HEK293 (cell line): ENCODE data around the gene TMEM39B.

Experiments
- CTCF ChIA-PET: fragments of 350-600 bp; formaldehyde crosslinking; extraction: SDS; loops from one replicate; lab custom pipeline; 2021; ENCODE audit warnings: antibody characterized with exemption; lab: Yijun Ruan, JAX
- POLR2A ChIA-PET: fragments of 300-600 bp; formaldehyde crosslinking; extraction: SDS; loops from one replicate; lab custom pipeline; 2020; ENCODE audit warnings: antibody characterized with exemption, inconsistent platforms; lab: Yijun Ruan, JAX
- H3K27ac ChIP-seq: fragments of 200-500 bp; sonication (Bioruptor generic); 2 replicates; pipeline ENCODE4 v1.5.1; 2014; ENCODE audit warnings: low read depth, low read length, control low read depth, inconsistent platforms; ENCODE audit errors: extremely low read depth
- H3K36me3 ChIP-seq, 2 experiments: fragments of 200-500 bp in 1 of 2; sonication (Bioruptor generic) in 1 of 2; 1 replicate in 1 of 2; 2 replicates in 1 of 2; pipeline ENCODE4 v1.5.1; 2014 to 2017; ENCODE audit warnings: inconsistent platforms in 2 of 2, low read length in 2 of 2; ENCODE audit not compliant: control insufficient read depth in 2 of 2, insufficient read depth in 1 of 2
- H3K4me1 ChIP-seq: fragments of 200-500 bp; sonication (Bioruptor generic); 2 replicates; pipeline ENCODE4 v1.5.1; 2014; ENCODE audit warnings: mild to moderate bottlenecking, low read length, inconsistent platforms; ENCODE audit not compliant: control insufficient read depth, insufficient read depth
- H3K4me3 ChIP-seq: 2 replicates; pipeline ENCODE4 v1.5.1; 2011; ENCODE audit warnings: low read depth, mild to moderate bottlenecking, control low read depth, low read length, moderate library complexity
- H3K9me3 ChIP-seq: fragments of 200-500 bp; sonication (Bioruptor generic); 2 replicates; pipeline ENCODE4 v1.5.1; 2014; ENCODE audit warnings: low read depth, low read length, inconsistent platforms; ENCODE audit not compliant: control insufficient read depth, insufficient read depth
- FEZF1 ChIP-seq: fragments of 450-650 bp; formaldehyde crosslinking; IDR thresholded peaks from 2 replicates; pipeline ENCODE4 v1.5.1; 2016; ENCODE audit warnings: missing biosample characterization, missing genetic modification characterization
- GLIS1 ChIP-seq: fragments of 450-650 bp; formaldehyde crosslinking; IDR thresholded peaks from 2 replicates; pipeline ENCODE4 v1.5.1; 2016; ENCODE audit warnings: missing biosample characterization, missing genetic modification characterization
- KLF16 ChIP-seq: fragments of 450-650 bp; formaldehyde crosslinking; IDR thresholded peaks from 2 replicates; pipeline ENCODE4 v1.5.1; 2017; ENCODE audit warnings: missing biosample characterization, missing genetic modification characterization
- MZF1 ChIP-seq: fragments of 450-650 bp; formaldehyde crosslinking; IDR thresholded peaks from 2 replicates; pipeline ENCODE4 v1.5.1; 2017; ENCODE audit warnings: missing biosample characterization, missing genetic modification characterization, borderline replicate concordance
- SETDB1 ChIP-seq: IDR thresholded peaks from one replicate; pipeline ENCODE4 v1.6.1; 2017; ENCODE audit warnings: mild to moderate bottlenecking, low read length, moderate library complexity, mixed read lengths; ENCODE audit not compliant: insufficient read length
- WT1 ChIP-seq: fragments of 450-650 bp; formaldehyde crosslinking; IDR thresholded peaks from 2 replicates; pipeline ENCODE4 v1.5.1; 2016; ENCODE audit warnings: missing biosample characterization, missing genetic modification characterization
- ZBTB17 ChIP-seq: fragments of 450-650 bp; formaldehyde crosslinking; IDR thresholded peaks from 2 replicates; pipeline ENCODE4 v1.5.1; 2016; ENCODE audit warnings: missing biosample characterization, missing genetic modification characterization
- ZBTB20 ChIP-seq: fragments of 450-650 bp; formaldehyde crosslinking; IDR thresholded peaks from 2 replicates; pipeline ENCODE4 v1.5.1; 2016; ENCODE audit warnings: missing biosample characterization, missing genetic modification characterization
- ZEB2 ChIP-seq: fragments of 450-650 bp; formaldehyde crosslinking; IDR thresholded peaks from 2 replicates; pipeline ENCODE4 v1.5.1; 2016; ENCODE audit warnings: missing biosample characterization, missing genetic modification characterization
- ZFHX2 ChIP-seq: fragments of 450-650 bp; formaldehyde crosslinking; conservative IDR thresholded peaks from 2 replicates; pipeline ENCODE4 v1.5.1; 2016; ENCODE audit warnings: missing biosample characterization, missing genetic modification characterization
- ZFP37 ChIP-seq: fragments of 450-650 bp; formaldehyde crosslinking; IDR thresholded peaks from 2 replicates; pipeline ENCODE4 v1.5.1; 2016; ENCODE audit warnings: missing biosample characterization, missing genetic modification characterization
- ZNF121 ChIP-seq: fragments of 450-650 bp; formaldehyde crosslinking; IDR thresholded peaks from 2 replicates; pipeline ENCODE4 v1.5.1; 2016; ENCODE audit warnings: missing biosample characterization, missing genetic modification characterization
- ZNF132 ChIP-seq: fragments of 450-650 bp; formaldehyde crosslinking; IDR thresholded peaks from 2 replicates; pipeline ENCODE4 v1.5.1; 2017; ENCODE audit warnings: missing biosample characterization, missing genetic modification characterization, borderline replicate concordance
- ZNF175 ChIP-seq: fragments of 450-650 bp; formaldehyde crosslinking; IDR thresholded peaks from 2 replicates; pipeline ENCODE4 v1.5.1; 2016; ENCODE audit warnings: missing biosample characterization, missing genetic modification characterization
- ZNF202 ChIP-seq: fragments of 450-650 bp; formaldehyde crosslinking; IDR thresholded peaks from 2 replicates; pipeline ENCODE4 v1.5.1; 2016; ENCODE audit warnings: missing biosample characterization, missing genetic modification characterization, borderline replicate concordance
- ZNF223 ChIP-seq: fragments of 450-650 bp; formaldehyde crosslinking; IDR thresholded peaks from 2 replicates; pipeline ENCODE4 v1.5.1; 2016; ENCODE audit warnings: missing biosample characterization, missing genetic modification characterization
- ZNF266 ChIP-seq: fragments of 450-650 bp; formaldehyde crosslinking; IDR thresholded peaks from 2 replicates; pipeline ENCODE4 v1.5.1; 2016; ENCODE audit warnings: missing biosample characterization, missing genetic modification characterization, low read depth
- ZNF311 ChIP-seq: fragments of 450-650 bp; formaldehyde crosslinking; IDR thresholded peaks from 2 replicates; pipeline ENCODE4 v1.5.1; 2017; ENCODE audit warnings: missing biosample characterization, missing genetic modification characterization, borderline replicate concordance
- ZNF335 ChIP-seq: fragments of 450-650 bp; formaldehyde crosslinking; conservative IDR thresholded peaks from 2 replicates; pipeline ENCODE4 v1.5.1; 2016; ENCODE audit warnings: missing biosample characterization, missing genetic modification characterization
- ZNF404 ChIP-seq: fragments of 450-650 bp; formaldehyde crosslinking; IDR thresholded peaks from 2 replicates; pipeline ENCODE4 v1.5.1; 2017; ENCODE audit warnings: missing biosample characterization, missing genetic modification characterization
- ZNF521 ChIP-seq: fragments of 450-650 bp; formaldehyde crosslinking; IDR thresholded peaks from 2 replicates; pipeline ENCODE4 v1.5.1; 2017; ENCODE audit warnings: missing biosample characterization, mild to moderate bottlenecking, missing genetic modification characterization
- ZNF529 ChIP-seq: fragments of 450-650 bp; formaldehyde crosslinking; IDR thresholded peaks from 2 replicates; pipeline ENCODE4 v1.5.1; 2017; ENCODE audit warnings: missing genetic modification characterization, missing biosample characterization; ENCODE audit not compliant: insufficient replicate concordance
- ZNF555 ChIP-seq: fragments of 450-650 bp; formaldehyde crosslinking; conservative IDR thresholded peaks from 2 replicates; pipeline ENCODE4 v1.5.1; 2017; ENCODE audit warnings: missing biosample characterization, mild to moderate bottlenecking, missing genetic modification characterization, inconsistent platforms
- ZNF585B ChIP-seq: fragments of 450-650 bp; formaldehyde crosslinking; IDR thresholded peaks from 2 replicates; pipeline ENCODE4 v1.5.1; 2016; ENCODE audit warnings: missing biosample characterization, missing genetic modification characterization
- ZNF623 ChIP-seq: fragments of 450-650 bp; formaldehyde crosslinking; IDR thresholded peaks from 2 replicates; pipeline ENCODE4 v1.5.1; 2016; ENCODE audit warnings: missing biosample characterization, missing genetic modification characterization
- ZNF629 ChIP-seq: fragments of 450-650 bp; formaldehyde crosslinking; IDR thresholded peaks from 2 replicates; pipeline ENCODE4 v1.5.1; 2017; ENCODE audit warnings: missing biosample characterization, missing genetic modification characterization
- ZNF654 ChIP-seq: fragments of 450-650 bp; formaldehyde crosslinking; IDR thresholded peaks from 2 replicates; pipeline ENCODE4 v1.5.1; 2016; ENCODE audit warnings: low read depth, missing biosample characterization, missing genetic modification characterization
- ZNF677 ChIP-seq: fragments of 450-650 bp; IDR thresholded peaks from 2 replicates; pipeline ENCODE4 v1.5.0; 2018; ENCODE audit warnings: missing biosample characterization, mild to moderate bottlenecking, missing genetic modification characterization, moderate library complexity
- ZNF830 ChIP-seq: fragments of 450-650 bp; IDR thresholded peaks from 2 replicates; pipeline ENCODE4 v1.5.0; 2018; ENCODE audit warnings: missing biosample characterization, missing genetic modification characterization, low read depth, mild to moderate bottlenecking, moderate library complexity
- TF ChIP-seq, protein P1 (sequence below): fragments of 450-650 bp; formaldehyde crosslinking; IDR thresholded peaks from 2 replicates; pipeline ENCODE4; 2016; ENCODE audit warnings: missing biosample characterization, missing genetic modification characterization

The TMEM39B gene

DNA sequence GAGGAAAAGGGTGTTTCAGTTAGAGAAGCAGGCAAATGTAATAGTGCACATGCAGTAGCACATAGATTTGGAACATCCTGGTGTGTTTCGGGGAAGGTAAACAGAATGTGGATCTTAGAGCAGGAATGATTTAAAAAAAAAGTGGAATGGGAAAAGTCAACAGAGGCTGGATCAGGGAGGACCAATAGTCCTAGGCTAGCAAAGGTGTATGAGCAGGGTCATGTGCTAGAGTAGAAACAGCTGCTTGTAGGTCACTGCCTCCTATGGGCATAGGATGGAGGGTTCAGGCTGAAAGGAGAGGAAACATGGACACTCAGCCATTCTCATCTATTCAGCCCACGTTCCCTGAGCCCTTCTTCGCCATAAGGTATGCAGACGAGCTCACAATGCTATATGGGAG, 31.4 kb downstream of the TMEM39B start:
- Histone ChIP-seq H3K9me3 (no peaks in the 10 kb centered on the region), H3K36me3 (peaks cover 0 to 23% of the 10 kb centered on the region in 2 experiments; a peak in 2 of 3 replicates), H3K4me3 (no peak overlapping the region), H3K27ac (no peak overlapping the region), H3K4me1 (no peaks in the 10 kb centered on the region)
- TF ChIP-seq FEZF1 (no peak), ZNF202 (tag by site-specific recombination) (no peak), GLIS1 (no peak), ZNF677 (tag by site-specific recombination) (no peak), ZNF311 (tag by site-specific recombination) (no peak)
- POLR2A ChIA-PET: interaction anchor here (0.9 kb wide), 1 partner anchor 31 kb away, joined by 4 read pairs; the partner anchor contains the start of gene TMEM39B
- CTCF ChIA-PET: interaction anchor here (1.6 kb wide), 1 partner anchor 31 kb away, joined by 4 read pairs; the partner anchor contains the start of gene TMEM39B

DNA sequence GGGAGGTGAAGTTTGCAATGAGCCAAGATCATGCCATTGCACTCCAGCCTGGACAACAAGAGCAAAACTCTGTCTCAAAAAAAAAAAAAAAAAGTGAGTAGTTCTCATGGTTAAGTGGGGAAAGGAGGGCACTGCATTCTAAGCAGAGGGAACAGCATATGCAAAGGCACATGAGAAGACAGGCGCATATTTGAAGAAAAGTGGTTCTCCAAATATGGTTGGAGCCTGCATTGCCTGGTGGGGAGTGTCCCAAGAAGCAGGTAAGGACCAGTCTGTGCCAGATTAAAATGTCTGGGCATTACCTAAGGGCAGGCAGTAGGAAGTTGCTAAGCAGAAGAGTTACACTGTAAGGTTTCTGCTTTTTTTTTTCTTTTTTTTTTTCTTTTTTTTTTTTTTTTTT, 32.6 kb downstream of the TMEM39B start:
- no peaks in the 10 kb centered on the region for H3K9me3 ChIP-seq
- H3K4me3 ChIP-seq: no peak overlapping the region
- peaks cover 0 to 16% of the 10 kb centered on the region in 2 experiments; a peak in 2 of 3 replicates for H3K36me3 ChIP-seq
- no peaks in the 10 kb centered on the region; the same call in 1 of the 2 replicates for H3K4me1 ChIP-seq
- POLR2A ChIA-PET: interaction anchor here (0.8 kb wide), 1 partner anchor 394 kb away, joined by 3 read pairs; no protein-coding TSS in a partner anchor
- CTCF ChIA-PET: interaction anchor here (1.6 kb wide), 1 partner anchor 32 kb away, joined by 4 read pairs; the partner anchor contains the start of gene TMEM39B
- H3K27ac ChIP-seq: no peak overlapping the region
- TF ChIP-seq ZFHX2 (tag by site-specific recombination) (no peak), ZNF175 (no peak), ZNF830 (tag by site-specific recombination) (no peak), ZNF529 (tag by site-specific recombination) (no peak), ZNF121 (tag by site-specific recombination) (no peak), WT1 (no peak), ZNF266 (no peak), ZNF132 (tag by site-specific recombination) (no peak), ZNF521 (no peak), ZBTB17 (tag by site-specific recombination) (peak; percentile 45), ZNF223 (tag by site-specific recombination) (no peak), ZEB2 (tag by site-specific recombination) (no peak), SETDB1 (no peak), ZFP37 (no peak), ZNF623 (tag by site-specific recombination) (peak; percentile 71), ZNF555 (tag by site-specific recombination) (no peak), KLF16 (tag by site-specific recombination) (no peak), ZBTB20 (no peak), ZNF335 (tag by site-specific recombination) (peak; percentile 71), ZNF585B (no peak), ZNF629 (tag by site-specific recombination) (no peak), MZF1 (tag by site-specific recombination) (no peak), ZNF404 (no peak), ZNF654 (tag by site-specific recombination) (no peak)
- TF ChIP-seq, protein P1, sequence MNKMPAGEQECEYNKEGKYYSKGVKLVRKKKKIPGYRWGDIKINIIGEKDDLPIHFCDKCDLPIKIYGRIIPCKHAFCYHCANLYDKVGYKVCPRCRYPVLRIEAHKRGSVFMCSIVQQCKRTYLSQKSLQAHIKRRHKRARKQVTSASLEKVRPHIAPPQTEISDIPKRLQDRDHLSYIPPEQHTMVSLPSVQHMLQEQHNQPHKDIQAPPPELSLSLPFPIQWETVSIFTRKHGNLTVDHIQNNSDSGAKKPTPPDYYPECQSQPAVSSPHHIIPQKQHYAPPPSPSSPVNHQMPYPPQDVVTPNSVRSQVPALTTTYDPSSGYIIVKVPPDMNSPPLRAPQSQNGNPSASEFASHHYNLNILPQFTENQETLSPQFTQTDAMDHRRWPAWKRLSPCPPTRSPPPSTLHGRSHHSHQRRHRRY (tag by site-specific recombination): no peak
